GM18867 (cell line): ENCODE results near the gene KRTAP19-6.
"Not testable (repeated sequence)": the region's sequence is repeated elsewhere in the genome, so short reads cannot be mapped to it uniquely, and the experiment has no call there.

Experiments
- ATAC-seq: cut with Tn5 transposase; IDR thresholded peaks from one replicate; pipeline ENCODE4 v1.9.1; 2021; ENCODE audit warnings: mild to moderate bottlenecking, moderate library complexity; ENCODE audit not compliant: unreplicated experiment

KRTAP19-6 gene

GRCh38 chr21:30541764-30542163 lies at the start of gene KRTAP19-6:
Gene KRTAP19-6, minus strand, starts transcription at chr21:30541864. Its CDS starts 31 bp downstream, at chr21:30541833.
- no peak for ATAC-seq

GRCh38 chr21:30590297-30590696 lies 48.6 kb upstream of the KRTAP19-6 start, which contains the start of gene KRTAP22-2:
Gene KRTAP22-2, minus strand, starts transcription at chr21:30590397.
- no peak for ATAC-seq

- ATAC-seq, result no peak
Observed at GRCh38 chr21:30582870-30583269, 41.2 kb upstream of the KRTAP19-6 start.

- no peak for ATAC-seq
Observed at GRCh38 chr21:30580132-30580531, 38.5 kb upstream of the KRTAP19-6 start.

GRCh38 chr21:30579346-30579745 lies 37.7 kb upstream of the KRTAP19-6 start:
- ATAC-seq, result no peak

GRCh38 chr21:30577766-30578165 lies 36.1 kb upstream of the KRTAP19-6 start:
- no peak for ATAC-seq

- no peak for ATAC-seq
Observed at GRCh38 chr21:30567617-30568016, 26.0 kb upstream of the KRTAP19-6 start.

- no peak for ATAC-seq
Observed at GRCh38 chr21:30563630-30564029, 22.0 kb upstream of the KRTAP19-6 start.

- no peak for ATAC-seq
Observed at GRCh38 chr21:30563072-30563471, 21.4 kb upstream of the KRTAP19-6 start.

GRCh38 chr21:30561957-30562356 lies 20.3 kb upstream of the KRTAP19-6 start:
- no peak for ATAC-seq

GRCh38 chr21:30561264-30561895 lies 19.7 kb upstream of the KRTAP19-6 start, which contains the start of gene KRTAP19-7:
Gene KRTAP19-7, minus strand, starts transcription at chr21:30561314. Its CDS starts 25 bp downstream, at chr21:30561289.
- no peak for ATAC-seq

- no peak for ATAC-seq
Observed at GRCh38 chr21:30555095-30555494, 13.4 kb upstream of the KRTAP19-6 start.

- no peak for ATAC-seq
Observed at GRCh38 chr21:30552782-30553181, 11.1 kb upstream of the KRTAP19-6 start.

GRCh38 chr21:30518876-30519275 lies 22.8 kb downstream of the KRTAP19-6 start:
- ATAC-seq, result no peak

GRCh38 chr21:30515681-30516080 lies 26.0 kb downstream of the KRTAP19-6 start:
- ATAC-seq, result no peak

GRCh38 chr21:30505621-30506205 lies 36.0 kb downstream of the KRTAP19-6 start:
- not testable (repeated sequence) for ATAC-seq

- no peak for ATAC-seq
Observed at GRCh38 chr21:30502041-30502440, 39.6 kb downstream of the KRTAP19-6 start, which contains the start of gene KRTAP19-5. Gene KRTAP19-5, minus strand, starts transcription at chr21:30502141. Its CDS starts 51 bp downstream, at chr21:30502090.

- ATAC-seq, result no peak
Observed at GRCh38 chr21:30497065-30497464, 44.6 kb downstream of the KRTAP19-6 start, which contains the start of gene KRTAP19-4. Gene KRTAP19-4, minus strand, starts transcription at chr21:30497165. Its CDS starts 55 bp downstream, at chr21:30497110.

GRCh38 chr21:30491963-30492428 lies 49.7 kb downstream of the KRTAP19-6 start, which contains the start of gene KRTAP19-3:
Gene KRTAP19-3, minus strand, starts transcription at chr21:30492013. Its CDS starts 56 bp downstream, at chr21:30491957.
- no peak for ATAC-seq
